ENCODE measurements around the gene SARNP.

The SARNP gene

DNA sequence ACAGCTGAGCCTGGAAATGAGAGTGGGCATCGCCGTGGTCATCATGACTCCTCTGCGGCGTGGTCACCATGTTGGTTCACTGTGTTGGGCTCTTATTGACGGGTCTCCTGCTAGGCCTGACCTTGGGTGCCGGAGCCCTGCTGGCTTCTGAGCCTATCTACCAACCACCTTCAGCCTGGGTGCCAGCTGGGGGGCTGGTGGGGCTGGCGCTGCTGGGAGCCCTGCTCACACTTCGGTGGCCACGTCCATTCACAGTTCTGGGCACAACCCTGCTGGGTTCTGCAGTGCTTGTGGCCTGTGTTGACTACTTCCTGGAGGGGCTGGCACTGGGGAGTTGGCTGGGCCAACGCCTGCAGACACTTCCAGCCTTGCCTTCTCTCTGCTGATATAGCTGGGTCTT lies 15.5 kb upstream of the SARNP start:
- TF ChIP-seq RAD21 (IDR thresholded peaks at IDR 0.05; ENCODE audit: low read depth), result no peak
- no peak for TF ChIP-seq TCF12 (IDR thresholded peaks at IDR 0.05; ENCODE audit: low read depth)
- TF ChIP-seq EP300 (IDR thresholded peaks at IDR 0.05; ENCODE audit: borderline replicate concordance), result no peak
- TF ChIP-seq TEAD4 (IDR thresholded peaks at IDR 0.05), result no peak
- TF ChIP-seq NFIC (IDR thresholded peaks at IDR 0.05), result no peak
- TF ChIP-seq, protein P1, sequence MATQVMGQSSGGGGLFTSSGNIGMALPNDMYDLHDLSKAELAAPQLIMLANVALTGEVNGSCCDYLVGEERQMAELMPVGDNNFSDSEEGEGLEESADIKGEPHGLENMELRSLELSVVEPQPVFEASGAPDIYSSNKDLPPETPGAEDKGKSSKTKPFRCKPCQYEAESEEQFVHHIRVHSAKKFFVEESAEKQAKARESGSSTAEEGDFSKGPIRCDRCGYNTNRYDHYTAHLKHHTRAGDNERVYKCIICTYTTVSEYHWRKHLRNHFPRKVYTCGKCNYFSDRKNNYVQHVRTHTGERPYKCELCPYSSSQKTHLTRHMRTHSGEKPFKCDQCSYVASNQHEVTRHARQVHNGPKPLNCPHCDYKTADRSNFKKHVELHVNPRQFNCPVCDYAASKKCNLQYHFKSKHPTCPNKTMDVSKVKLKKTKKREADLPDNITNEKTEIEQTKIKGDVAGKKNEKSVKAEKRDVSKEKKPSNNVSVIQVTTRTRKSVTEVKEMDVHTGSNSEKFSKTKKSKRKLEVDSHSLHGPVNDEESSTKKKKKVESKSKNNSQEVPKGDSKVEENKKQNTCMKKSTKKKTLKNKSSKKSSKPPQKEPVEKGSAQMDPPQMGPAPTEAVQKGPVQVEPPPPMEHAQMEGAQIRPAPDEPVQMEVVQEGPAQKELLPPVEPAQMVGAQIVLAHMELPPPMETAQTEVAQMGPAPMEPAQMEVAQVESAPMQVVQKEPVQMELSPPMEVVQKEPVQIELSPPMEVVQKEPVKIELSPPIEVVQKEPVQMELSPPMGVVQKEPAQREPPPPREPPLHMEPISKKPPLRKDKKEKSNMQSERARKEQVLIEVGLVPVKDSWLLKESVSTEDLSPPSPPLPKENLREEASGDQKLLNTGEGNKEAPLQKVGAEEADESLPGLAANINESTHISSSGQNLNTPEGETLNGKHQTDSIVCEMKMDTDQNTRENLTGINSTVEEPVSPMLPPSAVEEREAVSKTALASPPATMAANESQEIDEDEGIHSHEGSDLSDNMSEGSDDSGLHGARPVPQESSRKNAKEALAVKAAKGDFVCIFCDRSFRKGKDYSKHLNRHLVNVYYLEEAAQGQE (IDR thresholded peaks at IDR 0.05; ENCODE audit: low read depth), result no peak
- no peak for TF ChIP-seq FOXM1 (IDR thresholded peaks at IDR 0.05; ENCODE audit: borderline replicate concordance, low read depth)
- no peak for TF ChIP-seq TAF1 (IDR thresholded peaks at IDR 0.05; ENCODE audit: low read depth)
- no peak for TF ChIP-seq CREB1 (IDR thresholded peaks at IDR 0.05; ENCODE audit: low read depth)
- TF ChIP-seq, protein P2, sequence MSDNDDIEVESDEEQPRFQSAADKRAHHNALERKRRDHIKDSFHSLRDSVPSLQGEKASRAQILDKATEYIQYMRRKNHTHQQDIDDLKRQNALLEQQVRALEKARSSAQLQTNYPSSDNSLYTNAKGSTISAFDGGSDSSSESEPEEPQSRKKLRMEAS (IDR thresholded peaks at IDR 0.05), result no peak
- no peak for TF ChIP-seq YY1 (IDR thresholded peaks at IDR 0.05; ENCODE audit: low read depth)
- TF ChIP-seq, protein P3, sequence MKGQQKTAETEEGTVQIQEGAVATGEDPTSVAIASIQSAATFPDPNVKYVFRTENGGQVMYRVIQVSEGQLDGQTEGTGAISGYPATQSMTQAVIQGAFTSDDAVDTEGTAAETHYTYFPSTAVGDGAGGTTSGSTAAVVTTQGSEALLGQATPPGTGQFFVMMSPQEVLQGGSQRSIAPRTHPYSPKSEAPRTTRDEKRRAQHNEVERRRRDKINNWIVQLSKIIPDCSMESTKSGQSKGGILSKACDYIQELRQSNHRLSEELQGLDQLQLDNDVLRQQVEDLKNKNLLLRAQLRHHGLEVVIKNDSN (IDR thresholded peaks at IDR 0.05), result no peak
- TF ChIP-seq CEBPB (IDR thresholded peaks at IDR 0.05), result no peak

DNA sequence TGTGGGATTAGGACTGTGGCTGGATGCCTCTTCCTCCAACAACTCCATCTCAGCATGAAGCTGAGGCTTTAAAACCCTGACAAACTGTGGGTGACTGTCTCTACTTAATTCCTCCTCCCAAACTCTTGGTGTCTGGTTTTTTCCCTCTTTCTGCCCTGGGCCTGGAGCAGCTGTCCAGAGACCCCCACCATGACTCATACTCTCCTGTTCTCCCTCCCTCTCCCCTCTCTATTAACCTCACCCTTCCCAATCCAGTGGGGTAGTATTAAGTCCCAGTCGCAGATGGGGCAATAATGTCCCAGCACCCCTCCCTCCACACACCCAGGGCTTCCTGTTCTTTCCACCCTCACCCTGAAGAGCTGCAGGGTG lies 13.9 kb upstream of the SARNP start:
- TF ChIP-seq, protein P3 (IDR thresholded peaks at IDR 0.05), result no peak
- no peak for TF ChIP-seq EP300 (IDR thresholded peaks at IDR 0.05; ENCODE audit: borderline replicate concordance)
- TF ChIP-seq TAF1 (IDR thresholded peaks at IDR 0.05; ENCODE audit: low read depth), result no peak
- no peak for TF ChIP-seq EGR1 (IDR thresholded peaks at IDR 0.05)
- no peak for TF ChIP-seq RAD21 (IDR thresholded peaks at IDR 0.05; ENCODE audit: low read depth)

DNA sequence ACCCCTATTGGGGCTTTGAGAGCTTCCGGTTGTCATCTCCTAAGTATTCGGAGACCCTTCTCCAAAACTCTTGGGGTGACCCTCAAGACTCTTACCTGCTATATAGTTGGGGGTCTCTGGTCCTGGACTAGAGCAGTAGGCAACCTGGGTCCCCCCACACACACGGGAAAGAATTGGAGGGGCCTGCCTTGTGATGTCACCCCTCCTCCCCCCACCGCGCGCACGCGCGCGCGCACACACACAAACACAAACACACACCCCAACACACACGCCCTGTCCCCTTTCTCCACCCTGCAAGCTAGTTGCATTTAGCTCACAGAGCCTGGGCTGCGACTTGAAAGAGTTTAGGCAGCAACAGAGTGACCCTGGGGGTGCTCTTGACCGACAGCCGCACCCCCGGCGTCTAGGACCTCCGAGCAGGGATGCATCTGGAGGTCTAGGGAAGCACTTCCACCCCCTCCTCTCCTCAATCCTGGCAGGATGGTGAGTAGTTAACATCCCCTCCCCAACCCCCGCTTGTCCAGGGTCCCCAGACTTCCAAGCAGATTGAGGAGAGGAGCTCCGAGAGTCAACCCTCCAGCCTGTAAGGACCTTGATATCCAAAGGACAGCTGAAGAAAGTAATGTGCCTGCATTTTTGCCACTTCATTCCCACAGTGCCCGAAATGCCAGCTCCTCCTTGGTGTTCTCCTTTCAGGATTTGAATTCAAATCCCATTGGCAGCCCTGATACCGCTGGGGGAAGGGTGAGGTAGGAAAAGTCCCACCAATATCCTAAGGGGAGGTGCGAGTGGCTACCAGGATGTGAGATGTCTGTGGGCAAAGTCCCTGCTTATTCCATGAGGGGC lies 13.3 kb upstream of the SARNP start:
- no peak for TF ChIP-seq RAD21 (IDR thresholded peaks at IDR 0.05; ENCODE audit: low read depth)
- TF ChIP-seq, protein P1 (IDR thresholded peaks at IDR 0.05; ENCODE audit: low read depth), result no peak
- TF ChIP-seq TAF1 (IDR thresholded peaks at IDR 0.05; ENCODE audit: low read depth), result peak; percentile 4; the same call in 1 of the 2 replicates
- TF ChIP-seq, protein P2 (IDR thresholded peaks at IDR 0.05), result peak; percentile 57; the same call in 1 of the 2 replicates
- peak; percentile 67 for TF ChIP-seq CREB1 (IDR thresholded peaks at IDR 0.05; ENCODE audit: low read depth)
- peak; percentile 31; the same call in 1 of the 2 replicates for TF ChIP-seq EP300 (IDR thresholded peaks at IDR 0.05; ENCODE audit: borderline replicate concordance)

DNA sequence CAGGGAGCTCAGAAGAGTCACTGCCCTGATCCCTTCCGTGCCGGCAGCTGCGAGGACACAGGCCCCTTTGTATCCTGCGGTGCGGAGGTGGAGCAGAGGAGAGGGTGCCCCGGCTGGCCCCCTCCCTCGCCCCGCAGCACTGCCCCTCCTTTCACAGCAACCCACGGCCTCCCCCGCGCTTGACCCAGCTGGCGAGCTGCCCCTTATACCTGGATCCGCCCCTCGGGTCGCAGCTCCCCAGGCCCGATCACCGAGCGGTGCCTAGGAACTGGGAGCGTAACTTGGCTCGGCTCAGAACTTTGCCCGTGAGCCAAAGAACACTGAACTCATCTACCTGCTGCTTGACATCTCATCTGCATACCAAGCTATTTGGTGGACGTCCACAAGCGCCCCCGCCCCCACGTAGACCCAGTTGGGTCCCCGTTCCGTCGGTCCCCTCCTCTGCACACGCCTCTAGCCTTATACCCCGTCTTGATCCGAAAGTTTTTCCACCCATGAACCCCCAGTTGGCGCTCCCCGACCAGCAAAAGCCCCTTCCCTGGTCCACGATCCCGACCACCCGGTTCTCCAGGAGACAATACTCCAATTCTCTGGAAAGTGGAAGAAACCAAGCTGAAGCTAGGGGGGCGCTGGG lies 12.6 kb upstream of the SARNP start:
- TF ChIP-seq NFIC (IDR thresholded peaks at IDR 0.05), result no peak
- peak; percentile 13; the same call in 1 of the 2 replicates for TF ChIP-seq EP300 (IDR thresholded peaks at IDR 0.05; ENCODE audit: borderline replicate concordance)
- no peak for TF ChIP-seq CEBPB (IDR thresholded peaks at IDR 0.05)
- no peak; the same call in 1 of the 2 replicates for TF ChIP-seq CREB1 (IDR thresholded peaks at IDR 0.05; ENCODE audit: low read depth)
- TF ChIP-seq TEAD4 (IDR thresholded peaks at IDR 0.05), result peak; percentile 31; the same call in 1 of the 2 replicates
- no peak; the same call in 1 of the 2 replicates for TF ChIP-seq TCF12 (IDR thresholded peaks at IDR 0.05; ENCODE audit: low read depth)
- TF ChIP-seq TAF1 (IDR thresholded peaks at IDR 0.05; ENCODE audit: low read depth), result peak; percentile 46; the same call in 1 of the 2 replicates
- peak; percentile 92 for TF ChIP-seq ZBTB7A (IDR thresholded peaks at IDR 0.05; ENCODE audit: low read depth)
- peak; percentile 87 for TF ChIP-seq EGR1 (IDR thresholded peaks at IDR 0.05)
- no peak for TF ChIP-seq FOXM1 (IDR thresholded peaks at IDR 0.05; ENCODE audit: borderline replicate concordance, low read depth)
- peak; percentile 15; the same call in 1 of the 2 replicates for TF ChIP-seq RAD21 (IDR thresholded peaks at IDR 0.05; ENCODE audit: low read depth)
- TF ChIP-seq, protein P3 (IDR thresholded peaks at IDR 0.05), result no peak
- TF ChIP-seq YY1 (IDR thresholded peaks at IDR 0.05; ENCODE audit: low read depth), result no peak

DNA sequence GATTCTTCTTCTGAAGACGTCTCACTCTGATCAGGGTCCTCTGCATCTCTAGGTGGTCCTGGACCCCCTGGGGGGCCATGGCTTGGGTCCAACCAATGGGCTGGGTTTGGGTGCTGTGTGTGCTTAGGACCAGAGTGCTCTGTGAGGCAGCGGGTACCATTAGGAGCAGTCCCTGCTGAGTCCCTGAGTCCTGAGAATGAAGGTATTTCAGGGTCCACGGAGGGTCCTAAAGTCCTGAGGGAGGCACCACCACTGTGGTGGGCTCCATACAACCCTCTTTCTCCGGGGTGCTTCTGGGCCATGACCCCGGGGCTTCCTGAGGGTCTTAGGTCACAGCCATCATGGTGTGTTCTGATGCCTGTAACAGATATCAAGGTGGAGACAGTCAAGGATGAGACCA lies 10.8 kb upstream of the SARNP start:
- TF ChIP-seq, protein P2 (IDR thresholded peaks at IDR 0.05), result no peak
- TF ChIP-seq ZBTB7A (IDR thresholded peaks at IDR 0.05; ENCODE audit: low read depth) (no peak), YY1 (IDR thresholded peaks at IDR 0.05; ENCODE audit: low read depth) (no peak), CEBPB (IDR thresholded peaks at IDR 0.05) (no peak), CREB1 (IDR thresholded peaks at IDR 0.05; ENCODE audit: low read depth) (no peak), TAF1 (IDR thresholded peaks at IDR 0.05; ENCODE audit: low read depth) (no peak), FOXM1 (IDR thresholded peaks at IDR 0.05; ENCODE audit: borderline replicate concordance, low read depth) (no peak), RAD21 (IDR thresholded peaks at IDR 0.05; ENCODE audit: low read depth) (no peak), EGR1 (IDR thresholded peaks at IDR 0.05) (no peak), NFIC (IDR thresholded peaks at IDR 0.05) (no peak), TEAD4 (IDR thresholded peaks at IDR 0.05) (no peak), EP300 (IDR thresholded peaks at IDR 0.05; ENCODE audit: borderline replicate concordance) (no peak), TCF12 (IDR thresholded peaks at IDR 0.05; ENCODE audit: low read depth) (no peak)
- TF ChIP-seq, protein P3 (IDR thresholded peaks at IDR 0.05), result no peak
- TF ChIP-seq, protein P1 (IDR thresholded peaks at IDR 0.05; ENCODE audit: low read depth), result no peak

Measured in Ishikawa (cell line).